Activated T-cell treated with anti-CD3 and anti-CD28 coated beads, Interleukin-2, amount 50 U/mL, for 4 hours (primary cell): ENCODE results near the gene TBX1. TPM values are rescaled to one million over a fixed set of nuclear protein-coding genes. Genes with fewer than 3 reads are reported as not detected.
"Not testable (repeated sequence)": the region's sequence is repeated elsewhere in the genome, so short reads cannot be mapped to it uniquely, and the experiment has no call there.

Source experiments
- ATAC-seq, 2 donors: fragments of 200-7000 bp; cut with Tn5 transposase; one replicate each; pipeline ENCODE4 v1.10.0; 2021
- DNase-seq: peaks from one replicate; pipeline ENCODE4 v3.0.0-alpha.2; 2020
- H3K27me3 Mint-ChIP-seq: one replicate; pipeline ENCODE4 v1.8.0; 2021; ENCODE audit warnings: low read depth, mixed read lengths
- H3K36me3 Mint-ChIP-seq: one replicate; pipeline ENCODE4 v1.8.0; 2022; ENCODE audit warnings: mixed read lengths; ENCODE audit not compliant: insufficient read depth
- H3K4me1 Mint-ChIP-seq: one replicate; pipeline ENCODE4 v1.8.0; 2021; ENCODE audit warnings: low read depth, mixed read lengths
- H3K4me3 Mint-ChIP-seq: one replicate; pipeline ENCODE4 v1.8.0; 2021; ENCODE audit warnings: mild to moderate bottlenecking, moderate library complexity, mixed read lengths
- H3K9me3 Mint-ChIP-seq: one replicate; pipeline ENCODE4 v1.8.0; 2021; ENCODE audit warnings: mixed read lengths
- total RNA-seq, 3 donors: library from RNA; stranded (reverse); gene quantifications; one replicate each; pipeline ENCODE4 v1.2.1, GENCODE V29; 2021

Gene TBX1
- total RNA-seq, 3 donors from 2014 or later = not detected

DNA sequence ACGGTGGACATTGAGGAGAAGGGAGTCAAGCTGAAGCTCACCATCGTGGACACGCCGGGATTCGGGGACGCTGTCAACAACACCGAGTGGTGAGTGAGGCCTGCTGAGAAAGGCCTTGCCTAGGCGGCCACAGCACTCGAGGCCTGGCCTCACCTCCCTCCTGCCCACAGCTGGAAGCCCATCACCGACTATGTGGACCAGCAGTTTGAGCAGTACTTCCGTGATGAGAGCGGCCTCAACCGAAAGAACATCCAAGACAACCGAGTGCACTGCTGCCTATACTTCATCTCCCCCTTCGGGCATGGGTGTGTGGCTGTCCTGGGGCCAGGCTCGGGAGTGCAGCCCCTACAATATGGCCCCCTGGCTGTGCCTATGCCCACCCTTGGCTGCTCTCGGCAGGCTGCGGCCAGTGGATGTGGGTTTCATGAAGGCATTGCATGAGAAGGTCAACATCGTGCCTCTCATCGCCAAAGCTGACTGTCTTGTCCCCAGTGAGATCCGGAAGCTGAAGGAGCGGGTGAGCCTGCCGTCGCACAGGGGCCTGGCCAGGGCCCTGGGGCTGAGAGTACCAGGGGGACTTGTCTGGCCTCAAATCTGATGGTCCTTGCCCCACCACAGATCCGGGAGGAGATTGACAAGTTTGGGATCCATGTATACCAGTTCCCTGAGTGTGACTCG is 40.3 kb upstream of the TBX1 start:
- H3K27me3 Mint-ChIP-seq = peaks cover 56% of the 10 kb centered on the region
- H3K4me3 Mint-ChIP-seq = no peak overlapping the region
- no peak for DNase-seq
- H3K4me1 Mint-ChIP-seq = peaks cover 18% of the 10 kb centered on the region
- no peaks in the 10 kb centered on the region for H3K9me3 Mint-ChIP-seq
- ATAC-seq = no peak
- H3K36me3 Mint-ChIP-seq = no peaks in the 10 kb centered on the region

DNA sequence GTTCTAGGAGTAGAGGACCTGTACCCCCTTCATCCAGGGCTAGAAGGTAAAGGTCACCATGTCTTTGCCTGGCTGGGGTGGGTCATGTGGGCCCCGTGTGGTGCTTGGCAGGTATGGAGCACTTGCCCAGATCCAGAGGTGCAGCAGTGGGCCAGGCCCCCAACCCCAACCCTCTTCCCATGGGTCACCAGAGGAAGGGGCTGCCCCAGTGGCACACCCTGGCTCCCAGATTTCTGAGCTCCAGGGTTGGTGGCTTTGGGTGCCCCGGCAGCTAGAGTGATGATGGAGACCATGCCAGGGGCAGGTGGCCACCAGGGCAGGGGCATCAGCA is 39.6 kb upstream of the TBX1 start:
- ATAC-seq (no peak), DNase-seq (no peak)
- H3K4me1 Mint-ChIP-seq = peaks cover 18% of the 10 kb centered on the region
- peaks cover 59% of the 10 kb centered on the region for H3K27me3 Mint-ChIP-seq
- H3K36me3 Mint-ChIP-seq = no peaks in the 10 kb centered on the region
- H3K9me3 Mint-ChIP-seq = no peaks in the 10 kb centered on the region
- H3K4me3 Mint-ChIP-seq = no peak overlapping the region

DNA sequence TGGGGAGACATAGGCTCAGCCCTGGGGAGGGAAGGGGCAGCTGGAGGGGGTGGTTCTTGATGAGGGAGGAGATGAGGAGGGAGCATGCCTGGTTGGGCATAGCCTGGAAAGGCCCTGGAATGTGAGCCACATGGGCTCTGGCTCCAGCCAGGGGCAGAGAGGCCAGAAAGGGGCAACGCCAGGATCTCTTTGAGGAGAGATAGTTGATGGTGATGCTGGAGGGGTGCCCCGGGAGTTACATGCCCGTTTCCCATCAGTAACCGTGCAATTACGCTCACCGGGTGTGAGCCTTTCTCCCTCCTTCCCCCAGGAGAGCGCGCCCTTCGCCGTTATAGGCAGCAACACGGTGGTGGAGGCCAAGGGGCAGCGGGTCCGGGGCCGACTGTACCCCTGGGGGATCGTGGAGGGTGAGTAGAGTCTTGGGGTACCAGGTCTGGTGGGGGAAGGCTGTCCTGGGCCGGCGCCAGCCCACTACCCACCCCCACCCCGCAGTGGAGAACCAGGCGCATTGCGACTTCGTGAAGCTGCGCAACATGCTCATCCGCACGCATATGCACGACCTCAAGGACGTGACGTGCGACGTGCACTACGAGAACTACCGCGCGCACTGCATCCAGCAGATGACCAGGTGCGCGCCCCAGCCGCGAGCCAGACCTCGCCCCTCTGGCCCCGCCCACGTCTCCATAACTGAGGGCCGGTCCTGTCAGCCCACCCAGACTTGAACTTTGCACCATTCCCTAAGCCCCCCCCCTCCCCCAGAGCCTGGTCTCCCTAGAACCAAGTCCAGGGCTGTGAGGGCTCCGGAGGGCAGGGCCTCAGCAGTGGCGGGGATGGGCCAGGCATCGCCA is 39.0 kb upstream of the TBX1 start:
- ATAC-seq (no peak), DNase-seq (no peak)
- Mint-ChIP-seq H3K9me3 (no peaks in the 10 kb centered on the region), H3K4me3 (no peak overlapping the region), H3K27me3 (peaks cover 55% of the 10 kb centered on the region), H3K36me3 (no peaks in the 10 kb centered on the region), H3K4me1 (peaks cover 18% of the 10 kb centered on the region)

DNA sequence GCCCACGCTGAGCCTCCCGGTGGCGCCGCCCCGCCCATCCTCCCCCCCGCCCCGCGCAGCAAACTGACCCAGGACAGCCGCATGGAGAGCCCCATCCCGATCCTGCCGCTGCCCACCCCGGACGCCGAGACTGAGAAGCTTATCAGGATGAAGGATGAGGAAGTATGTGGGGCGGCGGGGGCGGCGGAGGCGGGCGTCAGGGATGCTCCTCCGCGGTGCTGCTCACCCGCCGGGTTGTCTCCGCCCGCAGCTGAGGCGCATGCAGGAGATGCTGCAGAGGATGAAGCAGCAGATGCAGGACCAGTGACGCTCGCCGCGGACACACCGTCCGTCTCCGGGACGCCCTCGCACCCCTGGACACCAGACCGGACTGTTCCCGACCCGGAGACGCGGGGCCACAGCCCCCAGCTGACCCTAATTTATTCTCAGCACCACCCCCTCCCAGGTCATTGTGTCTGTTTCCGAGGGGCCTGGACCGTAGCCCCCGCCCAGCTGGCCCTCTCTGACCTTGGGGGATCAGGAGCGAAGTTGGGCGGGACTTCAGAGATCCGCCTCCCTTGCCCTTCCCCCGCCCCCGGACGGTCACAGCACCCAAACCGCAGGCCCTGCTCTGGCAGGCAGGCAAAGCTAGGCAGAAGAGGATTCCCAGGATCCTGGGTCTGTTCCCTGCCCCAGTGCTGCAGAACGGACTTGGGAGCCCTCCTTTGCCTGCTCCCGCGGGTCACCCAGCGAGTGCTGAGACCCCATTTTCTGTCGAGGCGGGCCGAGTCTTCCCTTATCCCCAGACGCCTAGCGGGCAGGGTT is 38.2 kb upstream of the TBX1 start:
- ATAC-seq = no peak
- no peak overlapping the region for H3K4me3 Mint-ChIP-seq
- peaks cover 55% of the 10 kb centered on the region for H3K27me3 Mint-ChIP-seq
- H3K4me1 Mint-ChIP-seq = peaks cover 18% of the 10 kb centered on the region
- H3K9me3 Mint-ChIP-seq = no peaks in the 10 kb centered on the region
- no peaks in the 10 kb centered on the region for H3K36me3 Mint-ChIP-seq
- DNase-seq = no peak

DNA sequence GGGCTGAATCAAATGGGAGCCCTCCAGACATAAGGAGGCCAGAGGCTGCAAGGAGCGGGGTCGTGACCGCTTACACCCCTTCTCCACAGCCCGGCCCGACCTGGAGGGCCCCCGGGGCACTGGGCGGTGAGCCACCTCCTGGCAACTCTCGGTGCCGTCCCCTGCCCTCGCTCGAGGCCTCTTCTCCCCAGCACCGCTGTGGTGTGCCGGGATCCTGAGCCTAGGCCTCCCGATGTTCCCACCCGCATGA is 37.7 kb upstream of the TBX1 start:
- ATAC-seq = no peak
- no peaks in the 10 kb centered on the region for H3K36me3 Mint-ChIP-seq
- no peak for DNase-seq
- H3K27me3 Mint-ChIP-seq = peaks cover 52% of the 10 kb centered on the region
- H3K4me1 Mint-ChIP-seq = peaks cover 16% of the 10 kb centered on the region
- H3K4me3 Mint-ChIP-seq = no peak overlapping the region
- no peaks in the 10 kb centered on the region for H3K9me3 Mint-ChIP-seq

DNA sequence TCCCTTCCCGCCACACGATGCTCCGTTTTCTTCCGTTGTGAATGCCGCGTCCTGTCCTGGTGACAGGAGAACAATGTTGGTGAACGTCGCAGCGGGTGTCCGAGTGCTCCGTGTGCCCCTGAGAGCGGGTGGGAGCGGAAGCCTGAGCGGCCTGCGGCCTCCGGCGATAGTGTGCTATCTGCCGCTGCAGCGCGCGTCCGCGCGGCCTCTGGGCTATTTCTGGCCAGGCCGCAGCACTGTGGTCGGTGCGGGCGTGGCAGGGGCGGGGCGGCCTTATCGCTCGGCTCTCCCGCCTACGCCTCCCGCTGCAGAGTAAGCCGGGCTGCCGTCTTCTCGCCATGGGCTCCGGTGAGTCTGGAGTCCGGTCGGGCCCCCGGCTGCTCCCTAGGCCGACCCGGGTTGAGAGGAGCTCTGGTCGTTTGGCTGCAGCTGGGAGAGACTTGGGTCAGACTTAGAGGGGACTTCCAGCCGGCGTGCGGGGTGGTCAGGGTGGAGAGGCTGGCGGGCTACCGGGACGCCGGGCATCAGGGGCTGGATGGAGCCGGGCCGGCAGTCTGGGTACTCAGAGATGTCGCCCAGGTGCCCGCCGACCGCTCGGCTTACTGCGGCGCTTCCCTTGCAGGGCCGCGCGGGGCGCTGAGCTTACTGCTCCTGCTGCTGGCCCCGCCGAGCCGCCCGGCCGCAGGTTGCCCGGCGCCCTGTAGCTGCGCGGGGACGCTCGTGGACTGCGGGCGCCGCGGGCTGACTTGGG is 37.2 kb upstream of the TBX1 start, which contains the start of gene GP1BB:
TSS of gene GP1BB (plus strand) at position 308 of the 751 bp plus-strand sequence. CDS start at position 339, 31 bp downstream.
- H3K9me3 Mint-ChIP-seq = no peaks in the 10 kb centered on the region
- ATAC-seq (peak; percentile 72 to 77), DNase-seq (no peak)
- H3K36me3 Mint-ChIP-seq = no peaks in the 10 kb centered on the region
- H3K4me3 Mint-ChIP-seq = peak within 1 kb of the TSS; percentile 11
- peaks cover 52% of the 10 kb centered on the region for H3K27me3 Mint-ChIP-seq
- H3K4me1 Mint-ChIP-seq = peaks cover 16% of the 10 kb centered on the region

DNA sequence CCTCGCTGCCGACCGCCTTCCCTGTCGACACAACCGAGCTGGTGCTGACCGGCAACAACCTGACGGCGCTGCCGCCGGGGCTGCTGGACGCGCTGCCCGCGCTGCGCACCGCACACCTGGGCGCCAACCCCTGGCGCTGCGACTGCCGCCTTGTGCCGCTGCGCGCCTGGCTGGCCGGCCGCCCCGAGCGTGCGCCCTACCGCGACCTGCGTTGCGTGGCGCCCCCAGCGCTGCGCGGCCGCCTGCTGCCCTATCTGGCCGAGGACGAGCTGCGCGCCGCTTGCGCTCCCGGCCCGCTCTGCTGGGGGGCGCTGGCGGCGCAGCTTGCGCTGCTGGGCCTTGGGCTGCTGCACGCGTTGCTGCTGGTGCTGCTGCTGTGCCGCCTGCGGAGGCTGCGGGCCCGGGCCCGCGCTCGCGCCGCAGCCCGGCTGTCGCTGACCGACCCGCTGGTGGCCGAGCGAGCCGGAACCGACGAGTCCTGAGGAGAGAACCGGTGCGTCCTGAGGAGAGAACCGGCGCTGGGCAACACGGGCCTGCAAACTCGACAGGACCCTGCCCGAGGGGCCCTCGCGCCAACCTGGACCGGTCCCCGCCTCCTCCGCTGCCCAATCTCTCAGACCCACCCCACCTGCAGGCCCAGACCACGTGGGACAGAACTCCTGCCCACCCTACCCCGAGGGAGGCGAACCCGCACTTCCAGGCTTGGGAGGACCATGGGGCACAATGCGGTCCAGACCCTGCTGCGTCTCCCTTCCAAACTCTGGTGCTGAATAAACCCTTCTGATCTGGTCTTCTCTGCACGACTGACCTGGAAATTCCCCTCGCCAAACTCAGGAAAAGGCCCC is 36.4 kb upstream of the TBX1 start:
- Mint-ChIP-seq H3K9me3 (no peaks in the 10 kb centered on the region), H3K27me3 (peaks cover 51% of the 10 kb centered on the region), H3K36me3 (no peaks in the 10 kb centered on the region), H3K4me1 (peaks cover 15% of the 10 kb centered on the region), H3K4me3 (no peak overlapping the region)
- DNase-seq (no peak), ATAC-seq (peak; percentile 83 to 89)

DNA sequence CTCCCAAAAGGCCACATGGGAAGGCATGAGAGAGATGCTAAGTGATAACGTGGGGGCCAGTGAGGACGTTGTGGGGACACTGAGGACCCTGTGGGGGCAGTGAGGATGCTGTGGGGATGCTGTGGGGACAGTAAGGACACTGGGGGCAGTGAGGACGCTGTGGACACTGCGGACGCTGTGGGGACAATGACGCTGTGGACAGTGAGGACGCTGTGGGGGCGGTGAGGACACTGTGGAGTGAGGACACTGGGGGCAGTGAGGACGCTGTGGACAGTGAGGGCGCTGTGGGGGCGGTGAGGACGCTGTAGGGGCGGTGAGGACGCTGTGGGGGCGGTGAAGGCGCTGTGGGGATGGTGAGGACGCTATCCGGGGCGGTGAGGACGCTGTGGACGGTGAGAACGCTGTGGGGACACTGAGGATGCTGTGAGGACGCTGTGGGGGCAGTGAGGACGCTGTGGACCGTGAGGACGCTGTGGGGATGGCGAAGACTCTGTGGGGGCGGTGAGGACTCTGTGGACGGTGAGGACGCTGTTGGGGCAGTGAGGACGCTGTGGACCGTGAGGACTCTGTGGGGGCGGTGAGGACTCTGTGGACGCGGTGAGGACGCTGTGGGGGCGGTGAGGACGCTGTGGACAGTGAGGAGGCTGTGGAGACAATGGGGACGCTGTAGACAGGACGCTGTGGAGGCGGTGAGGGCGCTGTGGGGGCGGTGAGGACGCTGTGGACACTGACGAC is 35.5 kb upstream of the TBX1 start:
- Mint-ChIP-seq H3K4me3 (no peak overlapping the region), H3K4me1 (peaks cover 7% of the 10 kb centered on the region), H3K9me3 (no peaks in the 10 kb centered on the region), H3K36me3 (no peaks in the 10 kb centered on the region), H3K27me3 (peaks cover 42% of the 10 kb centered on the region)
- ATAC-seq (no peak), DNase-seq (no peak)

DNA sequence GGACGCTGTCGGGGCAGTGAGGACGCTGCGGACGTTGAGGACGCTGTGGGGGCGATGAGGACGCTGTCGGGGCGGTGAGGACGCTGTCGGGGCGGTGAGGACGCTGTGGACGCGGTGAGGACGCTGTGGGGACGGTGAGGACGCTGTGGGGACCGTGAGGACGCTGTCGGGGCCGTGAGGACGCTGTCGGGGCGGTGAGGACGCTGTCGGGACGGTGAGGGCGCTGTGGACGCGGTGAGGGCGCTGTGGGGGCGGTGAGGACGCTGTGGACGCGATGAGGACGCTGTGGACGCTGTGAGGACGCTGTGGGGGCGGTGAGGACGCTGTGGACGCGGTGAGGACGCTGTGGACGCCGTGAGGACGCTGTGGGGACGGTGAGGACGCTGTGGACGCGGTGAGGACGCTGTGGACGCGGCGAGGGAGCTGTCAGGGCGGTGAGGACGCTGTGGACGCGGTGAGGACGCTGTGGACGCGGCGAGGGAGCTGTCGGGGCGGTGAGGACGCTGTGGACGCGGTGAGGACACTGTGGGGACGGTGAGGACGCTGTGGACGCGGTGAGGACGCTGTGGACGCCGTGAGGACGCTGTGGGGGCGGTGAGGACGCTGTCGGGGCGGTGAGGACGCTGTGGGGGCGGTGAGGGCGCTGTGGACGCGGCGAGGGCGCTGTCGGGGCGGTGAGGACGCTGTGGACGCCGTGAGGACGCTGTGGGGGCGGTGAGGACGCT is 34.4 kb upstream of the TBX1 start:
- H3K4me3 Mint-ChIP-seq, H3K36me3 Mint-ChIP-seq, H3K9me3 Mint-ChIP-seq, DNase-seq, H3K4me1 Mint-ChIP-seq, ATAC-seq: not testable (repeated sequence)
- H3K27me3 Mint-ChIP-seq = peaks cover 31% of the 10 kb centered on the region

DNA sequence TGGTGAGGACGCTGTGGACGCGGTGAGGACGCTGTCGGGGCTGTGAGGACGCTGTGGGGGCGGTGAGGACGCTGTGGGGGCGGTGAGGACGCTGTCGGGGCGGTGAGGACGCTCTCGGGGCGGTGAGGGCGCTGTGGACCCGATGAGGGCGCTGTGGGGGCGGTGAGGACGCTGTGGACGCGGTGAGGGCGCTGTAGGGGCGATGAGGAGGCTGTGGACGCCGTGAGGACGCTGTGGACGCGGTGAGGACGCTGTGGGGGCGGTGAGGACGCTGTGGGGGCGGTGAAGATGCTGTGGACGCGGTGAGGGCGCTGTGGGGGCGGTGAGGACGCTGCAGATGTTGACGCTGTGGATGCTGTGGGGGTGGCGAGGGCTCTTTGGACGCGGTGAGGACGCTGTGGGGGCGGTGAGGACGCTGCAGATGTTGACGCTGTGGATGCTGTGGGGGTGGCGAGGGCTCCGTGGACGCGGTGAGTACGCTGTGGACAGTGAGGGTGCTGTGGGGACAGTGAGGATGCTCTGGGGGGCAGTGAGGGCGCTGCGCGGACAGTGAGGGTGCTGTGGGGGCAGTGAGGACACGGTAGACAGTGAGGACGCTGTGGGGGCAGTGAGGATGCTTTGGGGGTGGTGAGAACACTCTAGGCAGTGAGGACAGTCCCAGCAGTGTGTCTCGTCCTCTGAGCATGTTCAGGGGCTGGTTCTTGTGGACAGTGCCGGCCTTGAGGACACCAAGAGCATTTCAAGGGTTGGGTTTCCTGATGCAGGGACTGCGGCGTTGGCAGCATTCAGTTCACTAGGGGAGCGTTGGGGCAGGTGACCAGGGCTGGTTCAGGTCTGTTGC is 33.0 kb upstream of the TBX1 start:
- Mint-ChIP-seq H3K4me3 (no peak overlapping the region), H3K36me3 (no peaks in the 10 kb centered on the region), H3K4me1 (peaks cover 7% of the 10 kb centered on the region), H3K9me3 (no peaks in the 10 kb centered on the region), H3K27me3 (peaks cover 23% of the 10 kb centered on the region)
- DNase-seq (no peak), ATAC-seq (no peak)

DNA sequence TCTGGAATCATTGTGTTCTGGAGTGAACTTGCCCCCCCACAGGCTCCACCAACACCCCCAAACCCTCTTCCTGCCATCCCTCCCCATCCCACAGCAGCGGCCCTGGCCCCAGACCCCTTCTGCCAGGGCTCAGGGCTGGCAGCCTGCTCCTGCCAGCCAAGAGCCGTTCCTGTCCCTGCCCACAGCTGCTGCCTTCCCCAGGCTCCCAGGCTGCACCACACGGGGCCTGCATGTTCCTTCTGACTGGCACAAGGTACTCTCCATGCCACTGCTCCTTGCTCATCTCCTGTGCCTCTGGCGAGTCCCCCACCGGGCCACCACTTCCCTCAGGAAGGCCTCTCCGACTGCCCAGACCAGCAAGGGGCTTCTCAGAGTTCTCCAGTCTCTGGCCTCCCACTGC is 32.3 kb upstream of the TBX1 start:
- ATAC-seq = no peak
- Mint-ChIP-seq H3K9me3 (no peaks in the 10 kb centered on the region), H3K36me3 (no peaks in the 10 kb centered on the region), H3K4me3 (no peak overlapping the region), H3K27me3 (peaks cover 16% of the 10 kb centered on the region), H3K4me1 (peaks cover 5% of the 10 kb centered on the region)
- no peak for DNase-seq

DNA sequence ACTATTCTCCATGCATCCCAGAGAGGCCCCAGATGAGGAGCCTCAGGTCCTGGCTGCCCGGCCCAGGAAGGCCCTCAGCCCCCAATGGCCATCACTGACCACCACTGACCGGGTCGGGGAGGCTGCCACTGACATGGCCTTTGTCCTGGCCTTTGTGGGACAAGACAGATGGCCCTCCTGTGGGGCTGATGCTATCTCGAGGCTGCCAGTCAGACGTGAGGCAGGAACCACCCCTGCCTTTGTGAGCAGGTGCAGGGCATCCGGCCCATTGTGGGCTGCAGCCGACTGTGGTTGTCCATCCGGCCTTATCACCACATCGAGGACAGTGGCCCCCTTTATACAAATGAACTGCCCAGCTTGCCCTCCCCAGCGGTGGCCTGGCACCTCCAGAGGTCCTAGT is 31.7 kb upstream of the TBX1 start:
- H3K4me1 Mint-ChIP-seq = peaks cover 5% of the 10 kb centered on the region
- H3K4me3 Mint-ChIP-seq = no peak overlapping the region
- no peaks in the 10 kb centered on the region for H3K36me3 Mint-ChIP-seq
- DNase-seq (no peak), ATAC-seq (no peak)
- H3K9me3 Mint-ChIP-seq = no peaks in the 10 kb centered on the region
- peaks cover 12% of the 10 kb centered on the region for H3K27me3 Mint-ChIP-seq
